HepG2 (cell line): ENCODE data around the gene OS9. TPM values are rescaled to one million over a fixed set of nuclear protein-coding genes. Genes with fewer than 3 reads are reported as not detected.
"Not testable (repeated sequence)": the region's sequence is repeated elsewhere in the genome, so short reads cannot be mapped to it uniquely, and the experiment has no call there.

Experiments used
- ATAC-seq: fragments of 200-7000 bp; cut with Tn5 transposase; 3 replicates; pipeline ENCODE4 v1.9.1; 2020; ENCODE audit warnings: mild to moderate bottlenecking, moderate library complexity
- BruUV-seq: library from RNA; stranded (reverse); fragments of 400-500 nt; replicated peaks from 2 replicates; lab custom pipeline; 2021; lab: Mats Ljungman, UMichigan
- CTCF ChIA-PET: fragments of 300-600 bp; formaldehyde crosslinking; extraction: SDS; loops from one replicate; lab custom pipeline; 2021; ENCODE audit warnings: low total read pairs, inconsistent platforms, low intra/inter-chr PET ratio; lab: Yijun Ruan, JAX
- POLR2A ChIA-PET: fragments of 350-600 bp; sonication (Branson Sonifier 250); formaldehyde crosslinking; loops from one replicate; lab custom pipeline; 2020; ENCODE audit warnings: antibody characterized with exemption, inconsistent platforms; lab: Yijun Ruan, JAX
- DNase-seq: peaks from one replicate; pipeline ENCODE4 v3.0.0-alpha.2; 2015; ENCODE audit warnings: low spot score
- FAIRE-seq: peaks from 3 replicates; lab custom pipeline; 2011; peaks lifted over from hg19 to GRCh38; lab: Jason Lieb, UNC
- H2AFZ ChIP-seq: one replicate; pipeline ENCODE4 v1.6.1; 2011; ENCODE audit warnings: low read length, inconsistent platforms
- H3K27ac ChIP-seq: fragments of 300-600 bp; 3 replicates; pipeline ENCODE4 v1.8.0; 2011; ENCODE audit warnings: mixed run types, mild to moderate bottlenecking, mixed read lengths, low read length, inconsistent platforms; ENCODE audit not compliant: insufficient read depth; ENCODE audit errors: extremely low read length
- H3K27me3 ChIP-seq, 2 experiments: fragments of 200-600 bp in 1 of 2; 2 replicates in 1 of 2; 3 replicates in 1 of 2; pipeline versions ENCODE4 v1.6.0 to v1.8.0; 2011; ENCODE audit warnings: low read length in 2 of 2, mild to moderate bottlenecking in 2 of 2, moderate library complexity in 2 of 2, inconsistent platforms in 1 of 2; ENCODE audit not compliant: insufficient read depth in 2 of 2, control insufficient read depth in 1 of 2
- H3K36me3 ChIP-seq, 2 experiments: fragments of 200-600 bp in 1 of 2; replicated peaks in 1 of 2; 2 replicates in 1 of 2; 3 replicates in 1 of 2; pipeline versions ENCODE4 v1.5.1 to v1.8.0; 2011; ENCODE audit warnings: low read length in 2 of 2, inconsistent platforms in 1 of 2; ENCODE audit not compliant: insufficient read depth in 2 of 2, control insufficient read depth in 1 of 2
- H3K4me1 ChIP-seq: 2 replicates; pipeline ENCODE4 v1.5.1; 2012; ENCODE audit warnings: low read length, inconsistent platforms; ENCODE audit not compliant: insufficient read depth
- H3K4me2 ChIP-seq: 2 replicates; pipeline ENCODE4 v1.6.0; 2011; ENCODE audit warnings: low read depth, low read length, inconsistent platforms
- H3K4me3 ChIP-seq, 3 experiments: fragments of 200-600 bp in 1 of 3; sonication (generic), shearing (Covaris generic) in 1 of 3; replicated peaks in 1 of 3; 2 replicates each; pipeline ENCODE4 v1.5.1; 2011 to 2016; ENCODE audit warnings: low read length in 3 of 3, inconsistent platforms in 2 of 3, low read depth in 2 of 3, mild to moderate bottlenecking in 2 of 3, control low read depth in 1 of 3, mixed read lengths in 1 of 3; ENCODE audit not compliant: insufficient read depth in 1 of 3
- H3K79me2 ChIP-seq: one replicate; pipeline ENCODE4 v1.6.1; 2011; ENCODE audit warnings: low read length, inconsistent platforms; ENCODE audit not compliant: insufficient read depth
- H3K9ac ChIP-seq: 2 replicates; pipeline ENCODE4 v1.6.0; 2011; ENCODE audit warnings: mild to moderate bottlenecking, low read depth, low read length, inconsistent platforms; ENCODE audit not compliant: insufficient read depth
- H3K9me3 ChIP-seq: 2 replicates; pipeline ENCODE4 v1.5.1; 2012; ENCODE audit warnings: mild to moderate bottlenecking, low read length
- H4K20me1 ChIP-seq: 2 replicates; pipeline ENCODE4 v1.6.0; 2011; ENCODE audit warnings: inconsistent platforms, mild to moderate bottlenecking, low read length, moderate library complexity; ENCODE audit not compliant: insufficient read depth
- NCOA5 ChIP-seq: sonication (generic); formaldehyde crosslinking; IDR thresholded peaks from 2 replicates; pipeline ENCODE4 v1.4.0; 2020; ENCODE audit warnings: missing genetic modification reagents
- WGBS: methylation state at CpG from one replicate; pipeline ENCODE4 v1.1.6; 2017; ENCODE audit warnings: low lambda C conversion rate; 5-methylcytosine and 5-hydroxymethylcytosine counted together
- in situ Hi-C: cut with HindIII; loops from 2 replicates; pipeline ENCODE4 v1.10.0; 2017; ENCODE audit warnings: low pct_unique_long_range_greater_than_20kb; ENCODE audit not compliant: extremely low pct_ligation_motif_present
- intact Hi-C: fragments of 100-400 bp; cut with micrococcal nuclease; formaldehyde crosslinking; loops from one replicate; pipeline ENCODE4 v1.10.0; 2022; ENCODE audit not compliant: unreplicated experiment
- polyA plus RNA-seq, 8 experiments: library from polyadenylated mRNA; depleted of rRNA in 3 of 8; stranded (reverse) in 7 of 8; unstranded in 1 of 8; fragments of >200 nt; fragmentation: Illumina TruSeq in 4 of 8; extraction: Trizol in 4 of 8; gene quantifications; 2 replicates each; pipeline versions ENCODE4 v1.2.1 to v1.2.3, GENCODE V29; 2011 to 2016; ENCODE audit warnings: low read depth in 4 of 8, missing spikeins in 1 of 8, mixed read lengths in 1 of 8; ENCODE audit not compliant: insufficient read depth in 1 of 8
- total RNA-seq, 5 experiments: library from RNA; depleted of rRNA; stranded (reverse); fragments of >200 nt; fragmentation: Illumina TruSeq; extraction: Trizol; gene quantifications; 2 replicates each; pipeline ENCODE4 v1.2.3, GENCODE V29; 2016; ENCODE audit warnings: low read depth in 1 of 5
- TF ChIP-seq, protein P1 (sequence below): sonication (generic); formaldehyde crosslinking; IDR thresholded peaks from 2 replicates; pipeline ENCODE4 v1.4.0; 2020; ENCODE audit warnings: missing genetic modification reagents, borderline replicate concordance

Gene OS9
- total and polyA plus RNA-seq, 2 of the 13 experiments (the other 11 are each of a cell fraction or from before 2014, with no cell fraction given): 156 to 206 TPM

DNA sequence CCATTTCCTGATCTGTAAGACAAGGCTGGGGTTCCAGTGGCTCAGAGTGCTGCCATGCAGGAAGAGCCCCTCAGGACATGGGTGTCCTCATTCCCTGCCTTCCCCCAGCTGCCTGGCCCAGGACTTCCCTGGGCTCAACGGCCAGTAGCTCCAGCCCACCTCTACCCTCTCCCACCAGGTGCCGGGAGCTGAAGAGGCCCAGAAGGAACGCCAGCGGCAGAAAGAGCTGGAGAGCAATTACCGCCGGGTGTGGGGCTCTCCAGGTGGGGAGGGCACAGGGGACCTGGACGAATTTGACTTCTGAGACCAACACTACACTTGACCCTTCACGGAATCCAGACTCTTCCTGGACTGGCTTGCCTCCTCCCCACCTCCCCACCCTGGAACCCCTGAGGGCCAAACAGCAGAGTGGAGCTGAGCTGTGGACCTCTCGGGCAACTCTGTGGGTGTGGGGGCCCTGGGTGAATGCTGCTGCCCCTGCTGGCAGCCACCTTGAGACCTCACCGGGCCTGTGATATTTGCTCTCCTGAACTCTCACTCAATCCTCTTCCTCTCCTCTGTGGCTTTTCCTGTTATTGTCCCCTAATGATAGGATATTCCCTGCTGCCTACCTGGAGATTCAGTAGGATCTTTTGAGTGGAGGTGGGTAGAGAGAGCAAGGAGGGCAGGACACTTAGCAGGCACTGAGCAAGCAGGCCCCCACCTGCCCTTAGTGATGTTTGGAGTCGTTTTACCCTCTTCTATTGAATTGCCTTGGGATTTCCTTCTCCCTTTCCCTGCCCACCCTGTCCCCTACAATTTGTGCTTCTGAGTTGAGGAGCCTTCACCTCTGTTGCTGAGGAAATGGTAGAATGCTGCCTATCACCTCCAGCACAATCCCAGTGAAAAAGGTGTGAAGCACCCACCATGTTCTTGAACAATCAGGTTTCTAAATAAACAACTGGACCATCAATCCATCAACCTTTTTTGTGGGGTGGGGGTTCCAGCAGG lies 27.0 kb downstream of the OS9 start (continued):
- TF ChIP-seq, protein P1, sequence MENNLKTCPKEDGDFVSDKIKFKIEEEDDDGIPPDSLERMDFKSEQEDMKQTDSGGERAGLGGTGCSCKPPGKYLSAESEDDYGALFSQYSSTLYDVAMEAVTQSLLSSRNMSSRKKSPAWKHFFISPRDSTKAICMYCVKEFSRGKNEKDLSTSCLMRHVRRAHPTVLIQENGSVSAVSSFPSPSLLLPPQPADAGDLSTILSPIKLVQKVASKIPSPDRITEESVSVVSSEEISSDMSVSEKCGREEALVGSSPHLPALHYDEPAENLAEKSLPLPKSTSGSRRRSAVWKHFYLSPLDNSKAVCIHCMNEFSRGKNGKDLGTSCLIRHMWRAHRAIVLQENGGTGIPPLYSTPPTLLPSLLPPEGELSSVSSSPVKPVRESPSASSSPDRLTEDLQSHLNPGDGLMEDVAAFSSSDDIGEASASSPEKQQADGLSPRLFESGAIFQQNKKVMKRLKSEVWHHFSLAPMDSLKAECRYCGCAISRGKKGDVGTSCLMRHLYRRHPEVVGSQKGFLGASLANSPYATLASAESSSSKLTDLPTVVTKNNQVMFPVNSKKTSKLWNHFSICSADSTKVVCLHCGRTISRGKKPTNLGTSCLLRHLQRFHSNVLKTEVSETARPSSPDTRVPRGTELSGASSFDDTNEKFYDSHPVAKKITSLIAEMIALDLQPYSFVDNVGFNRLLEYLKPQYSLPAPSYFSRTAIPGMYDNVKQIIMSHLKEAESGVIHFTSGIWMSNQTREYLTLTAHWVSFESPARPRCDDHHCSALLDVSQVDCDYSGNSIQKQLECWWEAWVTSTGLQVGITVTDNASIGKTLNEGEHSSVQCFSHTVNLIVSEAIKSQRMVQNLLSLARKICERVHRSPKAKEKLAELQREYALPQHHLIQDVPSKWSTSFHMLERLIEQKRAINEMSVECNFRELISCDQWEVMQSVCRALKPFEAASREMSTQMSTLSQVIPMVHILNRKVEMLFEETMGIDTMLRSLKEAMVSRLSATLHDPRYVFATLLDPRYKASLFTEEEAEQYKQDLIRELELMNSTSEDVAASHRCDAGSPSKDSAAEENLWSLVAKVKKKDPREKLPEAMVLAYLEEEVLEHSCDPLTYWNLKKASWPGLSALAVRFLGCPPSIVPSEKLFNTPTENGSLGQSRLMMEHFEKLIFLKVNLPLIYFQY: no peak
- TF ChIP-seq NCOA5: no peak

DNA sequence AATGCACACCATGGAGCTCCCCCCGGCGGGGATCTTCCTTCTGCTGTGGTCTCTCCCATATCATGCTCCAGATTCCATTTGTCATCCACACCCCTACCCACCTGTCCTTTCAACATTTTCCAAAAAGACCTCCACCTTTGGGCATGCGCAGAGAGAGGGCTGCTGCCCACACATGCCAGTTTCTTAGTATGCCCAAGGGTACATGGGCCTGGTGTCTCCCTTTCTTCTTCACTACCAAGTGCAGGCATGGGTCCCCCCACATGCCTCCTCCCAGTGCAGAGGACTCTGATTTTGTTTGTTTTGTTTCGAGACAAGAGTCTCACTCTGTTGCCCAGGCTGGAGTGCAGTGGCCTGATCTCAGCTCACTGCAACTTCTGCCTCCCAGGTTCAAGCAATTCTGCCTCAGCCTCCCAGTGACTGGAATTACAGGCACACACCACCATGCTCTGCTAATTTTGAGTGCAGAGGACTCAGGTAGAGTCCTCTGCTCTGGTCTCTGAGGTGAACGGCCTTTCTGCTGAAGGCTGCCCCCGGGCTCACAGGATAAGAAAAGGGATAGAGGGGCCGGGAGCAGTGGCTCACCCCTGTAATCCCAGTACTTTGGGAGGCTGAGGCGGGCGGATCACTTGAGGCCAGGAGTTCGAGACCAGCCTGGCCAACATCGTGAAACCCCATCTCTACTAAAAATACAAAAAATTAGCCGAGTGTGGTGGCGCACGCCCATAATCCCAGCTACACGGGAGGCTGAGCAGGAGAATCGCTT lies 28.1 kb downstream of the OS9 start:
- H3K4me3 ChIP-seq, intact Hi-C loops, H3K9me3 ChIP-seq, BruUV-seq, in situ Hi-C loops, H3K27ac ChIP-seq, H2AFZ ChIP-seq, H3K9ac ChIP-seq, H4K20me1 ChIP-seq, DNase-seq, CTCF ChIA-PET, H3K4me2 ChIP-seq, H3K4me1 ChIP-seq, H3K27me3 ChIP-seq, POLR2A ChIA-PET, H3K79me2 ChIP-seq, ATAC-seq, FAIRE-seq: not testable (repeated sequence)
- WGBS: 95% methylated on average over 16 of the region's 16 CpGs
- peaks cover 9 to 36% of the 10 kb centered on the region in 2 experiments for H3K36me3 ChIP-seq
